RPMI7951 (cell line): Measurements from ENCODE around the gene EIF3B. TPM values are rescaled to one million over a fixed set of nuclear protein-coding genes. Genes with fewer than 3 reads are reported as not detected.
"Not testable (repeated sequence)": the region's sequence is repeated elsewhere in the genome, so short reads cannot be mapped to it uniquely, and the experiment has no call there.

Experiments
- DNase-seq: peaks from one replicate; pipeline ENCODE4 v3.0.0-alpha.2; 2012; ENCODE audit warnings: low read depth
- total RNA-seq: library from RNA; depleted of rRNA; stranded (reverse); fragments of >200 nt; shearing (Covaris generic); gene quantifications from 2 replicates; pipeline ENCODE4 v1.2.3, GENCODE V29; 2014; rRNA removed

EIF3B gene
- total RNA-seq, result 182 and 205 TPM in 2 replicates

DNA sequence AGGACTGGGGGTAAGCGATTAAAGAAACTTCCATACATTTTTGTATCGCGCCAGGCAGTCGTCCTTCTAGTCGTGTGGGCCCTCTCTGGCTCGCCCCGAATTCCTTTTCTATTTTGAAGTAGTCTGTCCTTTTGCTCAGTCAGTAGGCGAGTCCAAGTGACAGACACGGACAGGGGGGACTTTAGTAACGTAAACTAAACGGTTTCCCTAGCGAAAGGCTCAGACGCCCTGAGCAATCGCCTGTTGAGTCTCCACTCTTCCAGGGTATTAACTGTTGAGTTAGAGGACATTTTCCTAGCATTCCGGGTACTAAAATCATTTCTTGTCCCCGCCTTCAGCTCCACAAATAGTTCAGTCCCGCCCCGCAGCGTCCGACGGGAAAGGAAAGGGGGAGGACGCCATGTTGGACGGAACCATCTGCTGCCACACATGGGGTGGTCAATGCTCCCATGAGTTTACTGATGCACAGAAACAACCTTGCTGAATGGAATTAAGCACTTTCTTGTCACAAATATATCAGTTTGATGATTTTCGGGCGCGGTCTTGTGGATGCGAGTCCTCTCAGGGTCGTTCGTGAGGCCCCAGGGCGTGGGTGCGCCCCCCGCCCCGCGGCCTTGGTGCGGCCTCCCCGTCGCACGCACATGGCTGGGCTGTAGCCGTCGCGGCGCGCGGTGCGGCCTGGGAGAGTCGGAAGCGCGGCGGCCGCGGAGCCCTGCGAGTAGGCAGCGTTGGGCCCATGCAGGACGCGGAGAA, at the start of gene EIF3B:
TSS of gene EIF3B (plus strand) at position 642 of the 753 bp plus-strand sequence. CDS start at position 737, 95 bp downstream.
- DNase-seq, result peak; percentile 95

DNA sequence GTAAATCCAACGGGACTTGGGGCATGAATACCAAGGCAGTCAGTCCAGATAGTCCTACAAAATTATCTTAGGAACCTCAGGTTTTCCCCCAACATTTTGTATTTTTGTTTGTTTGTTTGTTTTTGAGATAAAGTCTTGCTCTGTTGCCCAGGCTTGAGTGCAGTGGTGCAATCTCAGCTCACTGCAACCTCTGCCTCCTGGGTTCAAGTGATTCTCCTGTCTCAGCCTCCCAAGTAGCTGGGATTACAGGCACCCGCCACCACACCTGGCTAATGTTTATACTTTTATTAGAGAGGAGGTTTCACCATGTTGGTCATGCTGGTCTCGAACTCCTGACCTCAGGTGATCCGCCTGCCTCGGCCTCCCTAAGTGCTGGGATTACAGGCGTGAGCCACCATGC, 49.4 kb upstream of the EIF3B start:
- not testable (repeated sequence) for DNase-seq

DNA sequence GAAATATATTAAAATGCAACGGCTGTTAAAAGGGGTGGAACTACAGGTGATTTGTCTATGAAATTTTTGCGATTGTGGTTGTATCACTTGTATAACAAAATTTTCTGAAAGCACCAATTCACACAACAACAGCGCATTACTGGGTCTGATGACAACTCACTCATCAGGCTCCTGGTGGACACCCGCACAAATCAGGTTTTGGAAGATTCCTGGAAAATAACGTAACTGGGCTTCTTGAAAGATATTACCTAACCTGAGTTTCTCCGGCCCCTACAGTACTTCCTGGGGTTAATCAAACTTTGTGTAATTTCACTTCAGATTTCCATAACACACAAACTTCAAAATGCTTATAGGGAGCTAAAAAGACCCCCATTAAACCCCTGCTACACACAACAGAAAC, 47.9 kb upstream of the EIF3B start:
- DNase-seq, result no peak

DNA sequence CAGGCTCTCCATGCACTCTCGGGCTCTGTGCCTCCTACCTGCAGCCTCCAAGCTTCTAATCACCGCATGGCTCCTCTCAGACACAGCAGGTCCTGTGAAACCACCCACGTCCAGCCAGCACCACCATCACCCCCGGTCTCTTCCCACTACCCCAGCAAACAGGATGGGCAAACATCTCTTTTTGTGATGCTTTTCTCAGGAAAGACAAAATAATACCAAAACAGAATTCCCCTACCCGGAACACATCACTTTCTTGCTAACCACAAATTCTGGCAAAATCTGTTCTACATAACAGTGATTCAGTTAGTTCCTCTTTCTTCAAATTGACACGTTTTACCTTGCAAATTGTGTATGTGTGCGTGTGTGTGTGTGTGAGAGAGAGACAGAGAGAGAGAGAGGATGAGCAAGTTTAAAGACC, 46.9 kb upstream of the EIF3B start:
- no peak for DNase-seq

DNA sequence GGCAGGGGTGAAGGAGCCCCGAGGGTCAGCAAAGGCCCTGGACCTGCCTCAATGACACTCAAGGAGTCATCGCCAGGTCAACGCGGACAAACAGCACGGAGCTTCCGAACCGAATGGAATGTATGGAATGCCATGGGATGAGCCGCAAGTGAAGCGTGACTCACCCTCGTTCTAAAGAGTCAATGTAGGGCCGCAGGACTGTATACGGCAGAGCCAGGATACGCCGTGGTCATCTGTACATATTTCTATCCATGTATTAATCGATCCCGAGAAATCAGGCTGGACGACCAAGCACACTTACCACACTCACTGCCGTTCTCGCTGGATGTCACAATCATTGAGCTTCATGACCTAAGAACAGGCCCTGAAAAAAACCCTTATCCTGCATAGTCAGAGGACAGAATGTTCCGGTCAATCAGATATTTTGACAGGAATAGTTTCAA, 44.7 kb upstream of the EIF3B start:
- DNase-seq, result peak; percentile 96

DNA sequence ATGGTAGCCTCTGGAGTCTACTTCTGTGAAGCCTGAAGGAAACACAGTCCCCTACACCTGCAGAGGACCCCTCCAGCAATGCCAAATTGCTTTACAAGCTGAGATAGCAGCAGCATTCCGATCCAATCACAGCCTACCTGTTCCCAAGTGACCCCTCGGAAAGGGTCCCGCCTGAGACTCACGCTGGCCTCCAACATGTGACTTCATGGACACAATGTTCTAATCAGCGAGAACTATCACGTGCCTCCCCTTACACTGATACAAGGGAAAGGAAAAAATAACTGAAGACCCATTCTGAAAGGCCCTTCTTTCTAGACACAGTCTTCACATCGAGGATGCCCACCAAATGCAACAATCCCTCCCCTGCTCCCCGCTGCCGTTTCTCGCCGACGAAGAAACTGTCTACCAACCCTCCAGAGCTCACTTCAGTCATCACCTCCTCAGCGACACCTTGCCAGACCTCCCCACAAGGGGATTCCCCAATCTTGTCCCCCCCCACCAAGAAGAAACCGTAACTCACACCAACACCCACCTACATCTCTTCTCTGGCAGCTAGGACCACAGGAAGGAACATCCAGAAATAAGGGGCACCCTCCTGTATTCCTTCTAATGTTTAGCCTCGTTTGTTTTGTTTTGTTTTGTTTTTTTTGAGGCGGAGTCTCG, 42.2 kb upstream of the EIF3B start:
- DNase-seq, result no peak

DNA sequence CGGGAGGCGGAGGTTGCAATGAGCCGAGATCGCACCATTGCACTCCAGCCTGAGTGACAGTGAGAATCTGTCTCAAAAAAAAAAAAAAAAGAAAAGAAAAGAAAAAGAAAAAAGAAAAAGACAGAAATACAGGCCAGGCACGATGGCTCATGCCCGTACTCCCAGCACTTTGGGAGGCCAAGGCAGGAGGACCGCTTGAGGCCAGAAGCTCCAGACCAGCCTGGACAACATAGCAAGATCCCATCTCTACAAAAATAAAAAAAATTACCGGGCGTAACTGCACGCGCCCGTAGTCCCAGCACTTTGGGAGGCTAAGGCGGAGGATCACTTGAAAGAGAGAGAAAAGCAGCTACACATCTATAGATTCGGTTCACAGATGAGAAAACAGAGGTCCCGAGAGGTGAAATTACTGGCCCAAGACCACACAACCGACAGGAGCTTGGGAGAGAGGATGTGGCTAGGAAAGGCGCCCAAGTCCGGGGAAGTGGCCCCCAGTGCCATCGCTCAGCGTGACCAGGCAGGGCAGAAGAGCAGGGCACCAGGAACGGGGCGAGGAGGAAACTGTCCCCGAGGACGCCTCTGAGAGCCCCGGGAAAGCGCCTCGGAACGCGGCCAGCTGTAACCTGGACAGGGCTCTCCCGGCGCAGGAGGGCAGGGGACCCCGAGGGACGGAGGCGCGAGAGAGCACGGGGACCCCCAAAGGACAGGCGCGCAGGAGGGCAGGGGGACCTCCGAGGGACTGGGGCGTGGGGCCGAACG, 41.0 kb upstream of the EIF3B start:
- DNase-seq, result peak; percentile 32

DNA sequence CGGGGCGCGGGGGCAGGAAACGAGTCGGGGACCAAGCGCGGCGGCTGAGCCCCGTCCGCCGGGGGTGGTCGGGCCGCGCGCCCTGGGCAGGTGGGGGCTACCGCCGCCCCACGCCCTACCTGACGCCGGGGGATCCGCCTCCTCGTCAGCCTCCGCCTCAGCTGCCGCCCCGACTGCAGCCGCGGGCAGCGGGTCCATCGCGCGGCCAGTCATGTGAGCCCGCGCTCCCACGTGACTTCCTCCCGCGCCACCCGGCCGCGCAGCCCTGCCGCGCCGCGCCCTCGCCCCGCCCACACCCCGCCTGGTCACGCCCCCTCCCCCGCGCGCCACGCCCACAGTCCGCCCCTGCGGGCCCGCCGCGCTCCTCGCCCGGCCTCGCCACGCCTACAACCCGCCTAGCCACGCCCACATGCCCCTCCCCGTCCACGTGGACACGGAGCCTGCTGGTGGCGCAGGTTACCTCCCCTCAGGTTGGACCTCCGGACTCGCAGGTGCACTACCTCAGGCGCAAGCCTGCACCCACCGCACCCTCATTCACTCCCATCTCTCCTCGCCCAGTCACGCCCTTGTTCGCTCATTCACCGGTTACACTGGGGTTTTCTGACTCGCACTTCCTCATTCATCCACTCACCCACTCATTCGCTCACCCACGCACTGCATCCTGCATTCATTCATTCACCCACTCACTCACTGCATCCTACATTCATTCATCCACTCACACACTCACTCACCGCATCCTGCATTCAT, 40.2 kb upstream of the EIF3B start, which contains the start of gene SNX8:
TSS of gene SNX8 (minus strand) at position 233 of the 747 bp plus-strand sequence. CDS start at position 213, 20 bp downstream.
- DNase-seq, result peak; percentile 86

DNA sequence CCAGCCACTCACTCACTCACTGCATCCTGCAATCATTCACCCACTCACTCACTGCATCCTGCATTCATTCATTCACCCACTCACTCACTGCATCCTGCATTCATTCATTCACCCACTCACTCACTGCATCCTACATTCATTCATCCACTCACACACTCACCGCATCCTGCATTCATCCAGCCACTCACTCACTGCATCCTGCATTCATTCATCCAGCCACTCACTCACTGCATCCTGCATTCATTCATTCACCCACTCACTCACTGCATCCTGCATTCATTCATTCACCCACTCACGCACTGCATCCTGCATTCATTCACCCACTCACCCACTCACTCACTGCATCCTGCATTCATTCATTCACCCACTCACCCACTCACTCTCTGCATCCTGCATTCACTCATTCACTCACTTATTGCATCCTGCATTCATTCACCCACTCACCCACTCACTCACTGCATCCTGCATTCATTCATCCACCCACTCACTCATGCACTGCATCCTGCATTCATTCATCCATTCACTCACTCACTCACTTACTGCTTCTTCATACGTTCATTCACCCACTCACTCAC, 39.6 kb upstream of the EIF3B start:
- not testable (repeated sequence) for DNase-seq

DNA sequence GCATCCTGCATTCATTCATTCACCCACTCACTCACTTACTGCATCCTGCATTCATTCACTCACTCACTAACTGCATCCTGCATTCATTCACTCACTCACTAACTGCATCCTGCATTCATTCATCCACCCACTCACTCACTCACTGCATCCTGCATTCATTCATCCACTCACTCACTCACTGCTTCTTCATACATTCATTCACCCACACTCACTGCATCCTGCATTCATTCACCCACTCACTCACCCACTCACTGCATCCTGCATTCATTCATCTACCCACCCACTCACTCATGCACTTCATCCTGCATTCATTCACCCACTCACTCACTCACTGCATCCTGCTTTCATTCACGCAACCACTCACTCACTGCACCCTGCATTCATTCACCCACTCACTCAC, 38.8 kb upstream of the EIF3B start:
- no peak for DNase-seq

DNA sequence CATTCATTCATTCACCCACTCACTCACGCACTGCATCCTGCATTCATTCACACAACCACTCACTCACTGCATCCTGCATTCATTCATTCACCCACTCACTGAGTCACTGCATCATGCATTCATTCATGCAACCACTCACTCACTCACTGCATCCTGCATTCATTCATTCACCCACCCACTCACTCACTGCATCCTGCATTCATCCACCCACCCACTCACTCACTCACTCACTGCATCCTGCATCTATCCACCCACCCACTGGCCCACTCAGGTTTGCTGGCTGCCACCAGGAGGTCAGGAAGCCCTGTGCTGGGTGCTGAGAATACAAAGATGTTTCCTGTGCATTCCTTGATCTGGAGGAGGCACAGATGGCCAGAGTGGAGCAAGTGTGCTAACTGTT, 38.0 kb upstream of the EIF3B start:
- DNase-seq, result no peak

DNA sequence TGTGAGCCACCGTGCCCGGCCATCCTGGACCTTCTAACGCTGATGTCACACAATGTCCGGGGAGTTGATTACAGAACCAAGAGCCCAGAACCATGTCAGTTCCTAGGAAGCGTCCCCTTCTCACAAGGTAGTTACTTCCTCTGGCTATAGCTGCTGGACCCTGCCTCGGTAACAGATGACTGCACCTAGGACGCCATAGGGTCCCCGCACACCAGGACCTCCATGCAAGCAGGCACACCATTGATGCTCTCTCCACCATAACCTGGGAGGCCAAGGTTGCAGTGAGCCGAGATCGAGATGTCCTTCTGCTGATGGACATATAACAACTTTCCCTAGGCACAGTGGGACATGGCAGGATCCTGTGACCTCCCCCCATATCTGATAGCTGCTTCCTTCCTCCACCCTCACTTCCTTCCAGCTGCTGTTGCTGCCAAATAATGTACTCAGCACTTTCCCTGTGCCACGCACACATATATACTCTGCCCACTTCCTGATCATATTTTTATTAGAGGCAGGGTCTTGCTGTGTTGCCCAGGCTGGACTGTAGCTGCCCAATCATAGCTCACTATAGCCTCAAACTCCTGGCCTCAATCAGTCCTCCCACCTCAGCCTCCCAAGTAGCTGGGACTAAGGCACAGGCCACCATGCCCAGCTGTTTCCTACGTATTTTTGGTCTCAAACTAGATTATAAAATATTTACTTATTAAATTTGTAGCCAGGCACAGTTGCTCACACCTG, 36.9 kb upstream of the EIF3B start:
- DNase-seq, result no peak

DNA sequence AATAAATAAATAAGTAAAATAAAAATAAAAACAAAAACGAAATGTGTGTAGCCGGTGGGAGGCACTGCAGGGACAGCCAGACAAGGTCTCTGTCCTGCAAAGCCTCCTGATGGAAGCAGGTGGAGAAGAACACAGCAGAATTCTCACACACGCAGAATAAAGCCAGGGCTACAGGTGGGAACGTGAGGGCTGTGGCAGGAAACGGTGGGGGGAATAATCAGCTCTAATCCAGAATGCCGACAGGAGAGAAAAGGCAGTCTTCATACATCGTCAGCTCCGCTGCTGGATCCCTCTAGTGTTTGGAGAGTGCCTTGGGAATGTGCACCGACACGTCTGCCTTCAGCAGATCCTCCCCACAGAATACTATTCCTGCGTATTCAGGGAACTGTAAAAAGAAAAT, 33.6 kb upstream of the EIF3B start:
- DNase-seq, result no peak

DNA sequence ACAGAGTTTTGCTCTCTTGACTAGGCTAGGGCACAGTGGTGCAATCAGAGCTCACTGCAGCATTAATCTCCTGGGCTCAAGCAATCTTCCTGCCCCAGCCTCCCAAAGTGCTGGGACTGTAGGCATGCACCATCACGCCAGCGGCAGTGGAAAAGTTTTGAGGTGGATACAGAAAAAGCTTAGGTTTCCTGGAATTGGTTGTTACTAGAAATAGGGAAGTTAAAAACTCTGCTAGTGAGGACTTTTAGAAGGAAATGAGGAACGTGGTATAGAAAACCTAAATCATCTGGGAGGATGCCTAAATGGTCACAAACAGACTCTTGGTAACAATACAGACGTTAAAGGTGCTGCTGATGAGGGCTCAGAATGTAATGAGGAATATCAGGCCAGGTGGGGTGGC, 29.5 kb upstream of the EIF3B start:
- DNase-seq, result no peak

DNA sequence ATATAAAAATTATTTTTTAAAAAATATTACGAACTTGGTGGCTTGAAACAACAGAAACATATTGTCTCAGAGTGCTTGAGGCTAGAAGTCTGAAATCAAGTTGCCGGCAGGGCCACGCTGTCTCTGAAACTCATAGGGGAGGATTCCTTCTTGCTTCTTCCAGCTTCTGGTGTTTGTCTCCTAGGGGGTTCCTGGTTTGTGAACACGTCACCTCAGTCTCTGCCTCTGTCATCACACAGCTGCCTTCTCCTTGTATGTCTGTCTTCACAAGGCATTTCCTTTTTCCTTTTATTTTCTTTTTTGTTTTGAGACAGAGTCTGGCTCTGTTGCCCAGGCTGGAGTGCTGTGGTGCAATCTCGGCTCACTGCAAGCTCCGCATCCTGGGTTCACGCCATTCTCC, 27.7 kb upstream of the EIF3B start:
- no peak for DNase-seq

DNA sequence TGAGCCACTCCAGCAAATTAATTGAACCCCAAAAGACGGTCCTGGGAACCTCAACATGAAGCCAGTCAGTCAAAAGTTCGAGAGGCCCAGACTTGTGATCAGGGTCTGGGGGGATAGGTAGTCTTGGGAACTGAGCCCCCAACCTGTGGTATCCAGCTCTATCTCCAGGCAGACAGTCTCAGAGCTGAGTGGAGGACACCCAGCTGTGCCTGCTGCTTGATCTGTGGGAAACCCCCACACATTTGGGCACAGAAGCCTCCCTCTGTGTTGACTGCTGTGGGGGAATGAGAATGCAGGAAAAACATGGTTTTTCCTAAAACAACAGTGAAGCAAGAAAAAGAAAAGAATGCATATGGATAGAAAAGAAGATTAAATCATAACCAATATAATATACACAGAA, 24.1 kb upstream of the EIF3B start:
- no peak for DNase-seq

DNA sequence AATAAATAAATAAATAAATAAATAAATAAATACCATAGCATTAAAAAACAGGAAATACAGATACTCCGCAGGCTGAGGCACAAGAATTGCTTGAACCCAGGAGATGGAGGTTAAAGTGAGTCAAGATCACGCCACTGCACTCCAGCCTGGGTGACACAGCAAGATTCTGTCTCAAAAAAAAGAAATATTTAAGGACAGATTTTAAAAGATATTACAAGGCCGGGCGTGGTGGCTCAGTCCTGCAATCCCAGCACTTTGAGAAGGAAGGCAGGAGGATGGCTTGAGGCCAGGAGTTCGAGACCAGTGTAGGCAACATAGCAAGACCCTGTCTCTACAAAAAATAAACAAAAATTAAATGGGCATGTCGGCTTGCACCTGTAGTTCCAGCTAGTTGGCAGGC, 22.9 kb upstream of the EIF3B start:
- DNase-seq, result no peak

DNA sequence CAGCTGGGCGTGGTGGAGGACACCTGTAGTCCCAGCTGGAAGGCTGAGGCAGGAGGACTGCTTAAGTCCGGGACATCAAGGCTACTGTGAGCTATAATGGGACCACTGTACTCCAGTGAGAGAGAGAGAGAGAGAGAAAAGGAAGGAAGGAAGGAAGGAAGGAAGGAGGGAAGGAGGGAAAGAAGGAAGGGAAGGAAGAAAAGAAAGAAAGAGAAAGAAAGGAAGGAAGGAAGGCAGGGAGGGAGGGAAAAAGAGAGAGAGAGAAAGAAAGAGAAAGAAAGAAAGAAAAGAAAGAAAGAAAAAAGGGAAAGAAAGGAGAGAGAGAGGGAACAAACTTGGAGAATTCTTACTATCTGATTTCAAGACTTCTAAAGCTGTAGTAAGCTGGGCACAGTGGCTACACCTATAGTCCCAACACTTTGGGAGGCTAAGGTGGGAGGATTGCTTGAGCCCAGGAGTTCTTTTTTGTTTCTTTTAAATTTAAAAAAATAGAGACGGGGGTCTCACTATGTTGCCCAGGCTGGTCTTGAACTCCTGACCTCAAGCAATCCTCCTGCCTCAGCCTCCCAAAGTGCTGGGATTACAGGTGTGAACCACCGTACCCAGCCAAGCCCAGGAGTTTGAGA, 21.9 kb upstream of the EIF3B start:
- not testable (repeated sequence) for DNase-seq

DNA sequence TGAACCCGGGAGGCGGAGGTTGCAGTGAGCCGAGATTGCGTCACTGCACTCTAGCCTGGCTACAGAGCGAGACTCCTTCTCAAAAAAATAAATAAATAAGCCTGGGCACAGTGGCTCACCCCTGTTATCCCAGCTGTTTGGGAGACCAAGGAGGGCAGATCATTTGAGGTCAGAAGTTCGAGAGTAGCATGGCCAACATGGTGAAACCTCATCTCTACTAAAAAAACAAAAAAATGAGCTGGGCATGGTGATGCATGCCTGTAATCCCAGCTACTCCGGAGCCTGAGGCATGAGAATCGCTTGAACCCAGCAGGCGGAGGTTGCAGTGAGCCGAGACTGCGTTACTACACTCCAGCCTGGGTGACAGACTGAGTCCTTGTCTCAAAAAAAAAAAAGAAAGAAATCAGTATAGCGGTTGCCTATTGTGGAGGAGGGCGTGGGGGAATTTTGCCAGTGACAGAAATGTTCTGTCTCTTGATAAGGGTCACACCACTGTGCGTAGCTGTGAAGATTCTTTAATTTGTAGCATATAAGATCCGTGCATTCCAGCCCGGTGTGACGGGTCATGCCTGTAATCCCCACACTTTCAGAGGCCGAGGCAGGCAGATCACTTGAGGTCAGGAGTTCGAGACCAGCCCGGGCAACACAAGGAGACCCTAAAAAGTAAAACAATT, 17.9 kb upstream of the EIF3B start:
- DNase-seq, result no peak
